NCI-H1436 (cell line): ENCODE measurements around the gene MPP4.

Experiments used
- DNase-seq: peaks from one replicate; lab custom pipeline; 2025; lab: John Stamatoyannopoulos, UW

Gene MPP4

DNA sequence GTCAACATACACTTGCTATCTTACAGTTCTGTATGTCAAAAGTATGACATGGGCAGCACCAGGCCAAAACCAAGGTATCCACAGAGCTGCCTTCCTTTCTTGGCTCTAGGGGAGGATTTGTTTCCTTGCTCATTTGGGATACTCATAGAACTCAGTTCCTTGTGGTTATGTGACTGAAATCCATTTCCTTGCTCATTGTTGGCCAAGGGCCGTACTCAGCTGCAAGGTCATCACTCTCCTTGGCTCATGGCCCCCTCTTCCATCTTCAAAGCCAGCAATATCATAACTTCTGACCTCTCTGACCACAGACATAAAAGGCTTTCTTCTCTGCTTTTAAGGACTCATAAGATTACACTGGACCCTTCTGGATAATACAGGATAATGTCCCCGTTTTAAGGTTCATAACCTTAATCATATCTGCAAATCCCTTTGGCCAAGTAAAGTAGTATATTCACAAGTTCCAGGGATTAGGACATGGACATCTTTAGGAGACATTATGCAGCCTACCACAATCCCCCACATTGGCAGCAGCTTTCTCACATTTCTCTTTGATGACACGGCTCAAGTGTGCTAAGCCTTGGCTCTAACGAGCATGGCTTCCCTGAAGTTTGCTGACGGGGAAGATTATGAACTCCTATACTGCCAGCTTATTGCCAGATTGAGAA is 76.0 kb downstream of the MPP4 start:
- DNase-seq = no peak

DNA sequence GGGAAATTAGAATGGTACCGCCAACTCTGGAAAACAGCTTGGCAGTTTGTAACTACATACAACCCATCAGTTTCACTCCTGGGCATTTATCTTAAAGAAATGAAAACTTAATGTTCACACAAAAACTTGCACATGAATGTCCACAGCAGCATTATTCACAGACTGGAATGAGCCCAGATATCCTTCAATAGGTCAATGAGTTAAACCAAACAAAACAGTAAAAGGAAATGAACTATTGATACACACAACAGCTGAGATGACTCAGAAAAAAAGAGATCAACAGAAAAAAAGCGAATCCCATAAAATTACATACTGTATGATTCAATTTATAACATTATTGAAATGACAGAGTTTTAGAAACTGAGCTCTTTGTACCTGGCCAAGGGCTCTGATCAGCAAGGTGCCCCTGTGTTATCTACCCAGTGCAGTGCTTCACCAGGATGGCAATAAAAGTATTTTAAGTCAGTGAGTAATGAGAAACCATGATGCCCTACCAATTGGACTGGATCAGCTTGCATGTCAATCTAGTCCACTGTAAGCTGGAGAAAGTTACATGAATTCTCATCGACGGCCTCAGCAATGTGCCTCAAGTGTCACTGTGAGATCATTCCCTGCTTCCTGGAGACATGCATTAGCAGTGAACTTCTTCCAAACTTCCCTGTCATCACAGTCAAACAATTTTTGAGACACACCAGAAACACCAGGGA is 77.0 kb downstream of the MPP4 start:
- DNase-seq = no peak

DNA sequence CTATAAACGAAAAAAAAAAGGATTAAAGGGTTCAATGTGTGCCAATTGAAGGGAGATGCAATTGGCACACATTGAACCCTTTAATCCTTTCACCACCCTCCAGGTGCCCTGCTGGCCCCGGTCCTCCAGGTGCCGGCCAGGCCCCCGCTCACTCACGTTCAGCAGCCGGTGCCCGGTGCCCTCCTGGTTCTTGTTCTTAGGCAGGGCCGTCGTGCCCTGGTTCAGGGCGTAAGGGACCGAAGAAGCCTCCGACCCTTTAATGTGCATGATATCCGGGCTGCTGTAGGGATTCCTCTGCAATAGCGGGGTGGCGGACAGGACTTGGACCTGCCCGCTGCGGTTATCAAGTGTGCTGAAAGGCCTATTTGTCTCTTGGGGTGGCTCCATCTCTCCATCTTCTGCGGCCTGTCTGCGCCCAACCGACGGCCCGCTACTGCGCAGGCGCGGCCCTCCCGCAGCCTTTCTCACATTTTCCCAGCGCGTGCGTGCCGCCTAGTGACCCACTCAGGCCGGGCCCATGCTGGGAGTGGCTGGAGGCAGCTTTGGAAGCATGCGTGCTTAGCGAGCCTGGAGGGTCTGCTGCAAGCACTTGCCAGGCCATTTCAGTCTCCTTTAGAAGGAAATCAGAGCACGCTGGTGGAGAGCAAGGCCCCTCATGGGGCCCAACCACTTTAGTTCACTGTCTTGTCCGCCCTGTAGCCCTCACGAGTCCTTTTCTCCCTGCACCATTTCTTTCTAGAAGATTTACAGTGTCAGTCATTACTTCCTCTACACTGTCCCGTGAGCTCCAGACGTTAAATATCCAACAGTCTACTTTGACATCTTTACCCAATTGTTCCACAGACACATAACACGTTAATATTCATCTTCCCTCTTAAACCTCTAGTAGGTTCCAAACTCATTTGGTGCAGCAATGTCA is 79.4 kb downstream of the MPP4 start:
- DNase-seq = no peak

DNA sequence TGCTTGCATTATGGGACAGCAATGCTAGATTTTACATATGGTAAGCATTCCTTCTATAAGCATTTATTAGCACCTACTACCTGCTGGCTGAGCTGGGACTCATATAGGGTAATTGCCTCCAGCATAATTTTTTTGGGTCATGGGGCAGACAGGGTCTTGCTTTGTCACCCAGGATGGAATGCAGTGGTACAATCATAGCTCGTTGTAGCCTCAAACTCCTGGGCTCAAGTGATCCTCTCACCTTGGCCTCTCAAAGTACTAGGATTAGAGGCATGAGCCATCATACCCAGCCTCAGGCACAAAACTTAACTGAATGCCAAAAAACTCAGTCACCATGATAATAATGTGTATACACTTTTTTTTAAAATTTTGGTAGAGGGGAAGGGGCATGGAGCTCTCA is 90.4 kb downstream of the MPP4 start:
- DNase-seq = no peak

DNA sequence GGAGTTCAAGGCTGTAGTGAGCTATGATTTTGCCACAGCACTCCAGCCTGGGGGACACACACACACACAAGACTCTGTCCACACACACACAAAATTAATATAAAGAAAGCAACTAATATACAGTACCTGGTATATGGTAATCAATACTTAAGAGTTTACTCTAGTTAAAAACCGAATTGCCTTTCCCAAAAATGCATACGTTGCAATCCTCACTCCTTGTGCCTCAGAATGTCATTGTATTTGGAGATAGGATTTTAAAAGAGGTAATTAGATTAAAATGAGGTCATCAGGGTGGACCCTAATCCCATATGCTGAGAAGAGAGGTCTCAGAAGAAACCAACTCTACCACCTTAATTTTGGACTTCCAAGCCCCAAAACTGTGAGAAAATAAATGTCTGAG is 90.9 kb downstream of the MPP4 start:
- DNase-seq = no peak

DNA sequence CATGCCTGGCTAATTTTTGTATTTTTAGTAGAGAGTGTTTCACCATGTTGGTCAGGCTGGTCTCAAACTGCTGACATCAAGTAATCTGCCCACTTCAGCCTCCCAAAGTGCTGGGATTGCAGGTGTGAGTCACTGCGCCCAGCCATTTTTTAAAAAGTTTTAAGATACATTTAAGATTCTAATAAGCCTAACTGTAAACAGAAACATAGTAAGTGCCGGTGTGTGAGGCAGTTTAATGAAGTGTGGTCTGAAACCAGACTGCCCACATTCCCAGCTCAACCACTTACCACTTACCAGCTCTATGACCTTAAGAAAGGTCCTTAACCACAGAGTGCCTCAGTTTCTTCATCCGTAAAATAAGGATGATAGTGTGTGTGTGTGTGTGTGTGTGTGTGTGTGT is 97.5 kb downstream of the MPP4 start:
- DNase-seq = no peak

DNA sequence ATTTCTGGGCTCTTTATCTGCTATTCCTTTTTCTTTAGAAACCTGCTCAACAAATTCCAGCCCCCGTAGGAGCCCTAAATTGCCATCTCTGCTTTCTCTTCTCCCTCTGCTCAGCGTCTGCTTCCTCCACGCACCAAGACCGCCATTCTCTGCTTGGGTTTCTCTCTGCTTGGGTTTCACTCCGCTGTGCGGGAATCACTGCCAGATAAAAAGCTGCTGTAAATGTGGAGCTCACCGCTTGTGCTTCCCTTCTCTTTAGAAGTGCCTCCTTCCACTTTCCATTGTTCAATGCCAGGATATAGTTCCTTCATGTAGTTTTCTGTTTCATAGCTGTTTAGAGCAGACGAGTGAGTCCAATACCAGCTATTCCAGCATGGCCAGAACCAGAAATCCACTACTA is 101.0 kb downstream of the MPP4 start:
- DNase-seq = no peak
